ENCODE results near the gene NCAN. TPM values are rescaled to one million over a fixed set of nuclear protein-coding genes. Genes with fewer than 3 reads are reported as not detected.

Gene NCAN
- total RNA-seq, 3 donors from 2014 or later, result not detected

- H3K36me3 ChIP-seq, result no peaks in the 10 kb centered on the region
- H3K4me3 ChIP-seq, result no peak overlapping the region
- no peaks in the 10 kb centered on the region for H3K4me1 ChIP-seq
- H3K9me3 ChIP-seq, result peaks cover 0 to 6% of the 10 kb centered on the region in 2 donors
- no peak overlapping the region for H3K27ac ChIP-seq
- intact Hi-C loops (cut with DNase I; ENCODE audit: low total_unique reads), result no loop called here
- no peak for DNase-seq (ENCODE audit: low spot score in 2 of 2)
- H3K27me3 ChIP-seq, result no peaks in the 10 kb centered on the region
- TF ChIP-seq POLR2A (IDR thresholded peaks at IDR 0.05) (no peak), POLR2AphosphoS5 (IDR thresholded peaks at IDR 0.05) (no peak)
- TF ChIP-seq, protein P1, sequence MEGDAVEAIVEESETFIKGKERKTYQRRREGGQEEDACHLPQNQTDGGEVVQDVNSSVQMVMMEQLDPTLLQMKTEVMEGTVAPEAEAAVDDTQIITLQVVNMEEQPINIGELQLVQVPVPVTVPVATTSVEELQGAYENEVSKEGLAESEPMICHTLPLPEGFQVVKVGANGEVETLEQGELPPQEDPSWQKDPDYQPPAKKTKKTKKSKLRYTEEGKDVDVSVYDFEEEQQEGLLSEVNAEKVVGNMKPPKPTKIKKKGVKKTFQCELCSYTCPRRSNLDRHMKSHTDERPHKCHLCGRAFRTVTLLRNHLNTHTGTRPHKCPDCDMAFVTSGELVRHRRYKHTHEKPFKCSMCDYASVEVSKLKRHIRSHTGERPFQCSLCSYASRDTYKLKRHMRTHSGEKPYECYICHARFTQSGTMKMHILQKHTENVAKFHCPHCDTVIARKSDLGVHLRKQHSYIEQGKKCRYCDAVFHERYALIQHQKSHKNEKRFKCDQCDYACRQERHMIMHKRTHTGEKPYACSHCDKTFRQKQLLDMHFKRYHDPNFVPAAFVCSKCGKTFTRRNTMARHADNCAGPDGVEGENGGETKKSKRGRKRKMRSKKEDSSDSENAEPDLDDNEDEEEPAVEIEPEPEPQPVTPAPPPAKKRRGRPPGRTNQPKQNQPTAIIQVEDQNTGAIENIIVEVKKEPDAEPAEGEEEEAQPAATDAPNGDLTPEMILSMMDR (IDR thresholded peaks at IDR 0.05), result no peak
These were observed 83.2 kb downstream of the NCAN start for GRCh38 chr19:19294914-19295313.

- intact Hi-C loops (cut with DNase I; ENCODE audit: low total_unique reads), result no loop called here
- Histone ChIP-seq H3K36me3 (no peaks in the 10 kb centered on the region), H3K4me3 (no peak overlapping the region), H3K9me3 (peaks cover 0 to 6% of the 10 kb centered on the region in 2 donors), H3K4me1 (no peaks in the 10 kb centered on the region), H3K27me3 (no peaks in the 10 kb centered on the region), H3K27ac (no peak overlapping the region)
- DNase-seq (ENCODE audit: low spot score in 2 of 2), result no peak
- TF ChIP-seq POLR2A (IDR thresholded peaks at IDR 0.05), result no peak
- TF ChIP-seq POLR2AphosphoS5 (IDR thresholded peaks at IDR 0.05), result no peak
- TF ChIP-seq, protein P1 (IDR thresholded peaks at IDR 0.05), result no peak
These were observed 85.4 kb downstream of the NCAN start for GRCh38 chr19:19296953-19297689.

DNA sequence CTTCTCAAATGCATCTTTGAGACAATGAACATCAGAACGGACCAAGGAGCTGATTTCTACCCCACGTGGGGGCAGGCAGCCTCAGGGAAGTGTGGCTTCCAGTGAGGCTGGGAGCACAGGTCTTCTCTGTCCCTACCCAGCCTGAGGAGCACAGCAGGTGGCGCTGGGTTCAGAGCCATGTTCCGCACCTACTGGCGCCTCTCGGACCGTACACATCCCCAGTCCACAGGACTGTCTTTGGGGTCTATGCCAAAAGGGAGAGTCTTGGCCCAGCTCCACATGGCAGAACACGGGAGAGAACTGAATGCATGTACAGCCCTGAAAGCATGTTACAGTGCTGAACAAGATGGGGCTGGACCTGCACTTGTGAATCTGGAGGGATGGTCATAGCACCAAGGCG, 86.0 kb downstream of the NCAN start:
- Histone ChIP-seq H3K4me1 (no peaks in the 10 kb centered on the region), H3K36me3 (no peaks in the 10 kb centered on the region), H3K4me3 (no peak overlapping the region), H3K27me3 (no peaks in the 10 kb centered on the region), H3K9me3 (peaks cover 0 to under 1% of the 10 kb centered on the region in 2 donors), H3K27ac (no peak overlapping the region)
- no peak for DNase-seq (ENCODE audit: low spot score in 2 of 2)
- intact Hi-C loops (cut with DNase I; ENCODE audit: low total_unique reads), result no loop called here
- TF ChIP-seq POLR2A (IDR thresholded peaks at IDR 0.05), result no peak
- no peak for TF ChIP-seq POLR2AphosphoS5 (IDR thresholded peaks at IDR 0.05)
- TF ChIP-seq, protein P1 (IDR thresholded peaks at IDR 0.05), result no peak

GRCh38 chr19:19300613-19301012, 88.9 kb downstream of the NCAN start:
- intact Hi-C loops (cut with DNase I; ENCODE audit: low total_unique reads), result no loop called here
- DNase-seq (ENCODE audit: low spot score in 2 of 2), result no peak
- Histone ChIP-seq H3K4me3 (no peak overlapping the region), H3K36me3 (peaks cover 4% of the 10 kb centered on the region), H3K27me3 (no peaks in the 10 kb centered on the region), H3K27ac (no peak overlapping the region), H3K9me3 (no peaks in the 10 kb centered on the region), H3K4me1 (no peaks in the 10 kb centered on the region)
- TF ChIP-seq, protein P1 (IDR thresholded peaks at IDR 0.05), result no peak
- TF ChIP-seq POLR2A (IDR thresholded peaks at IDR 0.05) (no peak), POLR2AphosphoS5 (IDR thresholded peaks at IDR 0.05) (no peak)

Other genes starting within 250 kb of the NCAN start
- 10 to 100 TPM; 27.8 to 58.1 (median 56.0) TPM for gene SUGP2, start 178.4 kb upstream of the NCAN start, total RNA-seq
- 10 to 100 TPM; 20.3 to 29.5 (median 27.7) TPM for gene ARMC6, start 178.4 kb upstream of the NCAN start, total RNA-seq
- gene SLC25A42, start 148.0 kb upstream of the NCAN start, total RNA-seq, result 10 to 100 TPM in 1 of 3 donors, 1 to 10 TPM in 2; 6.4 to 12.8 (median 9.8) TPM
- gene TMEM161A, start 73.5 kb upstream of the NCAN start, total RNA-seq, result 10 to 100 TPM; 13.8 to 20.3 (median 18.0) TPM
- gene MEF2B, start 41.7 kb upstream of the NCAN start, total RNA-seq, result under 1 TPM in 2 of 3 donors, not detected in 1; 0.59 to 0.64 TPM
- 10 to 100 TPM; 15.2 to 18.0 (median 16.7) TPM for gene BORCS8, start 19.8 kb upstream of the NCAN start, total RNA-seq
- 10 to 100 TPM; 43.9 to 51.1 (median 47.7) TPM for gene RFXANK, start 19.7 kb upstream of the NCAN start, total RNA-seq
- 10 to 100 TPM; 19.8 to 24.1 (median 21.6) TPM for gene NR2C2AP, start 8.5 kb upstream of the NCAN start, total RNA-seq
- under 1 TPM; 0.32 to 0.98 (median 0.88) TPM for gene TM6SF2, start 61.3 kb downstream of the NCAN start, total RNA-seq
- gene SUGP1, start 108.6 kb downstream of the NCAN start, total RNA-seq, result 10 to 100 TPM; 23.8 to 31.6 (median 29.8) TPM
- 10 to 100 TPM; 33.4 to 59.4 (median 53.1) TPM for gene MAU2, start 108.9 kb downstream of the NCAN start, total RNA-seq
- 10 to 100 TPM; 29.1 to 38.7 (median 33.6) TPM for gene GATAD2A, start 193.7 kb downstream of the NCAN start, total RNA-seq